ENCODE results near the gene CASZ1. TPM values are rescaled to one million over a fixed set of nuclear protein-coding genes. Genes with fewer than 3 reads are reported as not detected.

Gene CASZ1
- total and polyA plus RNA-seq, 9 of the 15 experiments (the other 6 are each of a cell fraction or from before 2014, with no cell fraction given), result 0.01 to 4.0 (median 0.76) TPM; not detected in 1

DNA sequence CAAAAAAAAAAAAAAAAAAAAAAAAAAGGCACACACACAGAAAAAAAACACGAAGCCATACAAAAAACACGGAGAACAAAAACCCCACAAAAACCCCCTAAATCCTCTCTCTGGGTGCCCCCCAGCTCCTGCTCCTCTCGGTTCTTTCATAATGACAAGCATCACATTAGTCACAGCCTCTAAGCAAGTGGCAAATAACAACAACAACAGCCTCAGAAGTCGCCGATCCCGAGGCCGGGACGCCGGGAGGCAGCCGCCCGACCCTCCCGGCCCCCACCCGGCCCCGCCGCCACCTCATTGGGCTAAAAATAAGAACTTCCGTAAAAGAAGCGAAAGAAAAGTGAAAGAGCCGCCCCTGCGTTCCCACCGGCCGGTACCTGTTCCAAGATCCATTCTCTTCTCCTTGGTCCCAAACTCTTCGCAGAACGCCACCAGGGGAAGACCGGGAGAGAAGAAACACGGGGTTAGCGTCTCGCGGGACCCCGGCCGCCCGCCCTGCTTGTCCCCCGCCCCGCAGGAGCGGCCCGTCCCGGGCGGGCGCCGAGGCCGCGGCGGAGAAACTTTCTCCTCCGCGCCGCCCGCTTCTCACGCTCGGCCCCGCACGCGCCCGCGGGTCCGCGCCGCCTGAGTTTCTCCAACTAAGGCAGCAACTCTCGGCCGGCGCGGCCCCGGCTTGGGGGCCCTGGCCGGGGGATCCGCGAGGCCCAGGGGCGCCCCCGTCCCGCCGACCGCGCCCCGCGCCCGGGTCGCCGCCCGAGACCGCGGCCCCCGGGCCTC, 102.8 kb downstream of the CASZ1 start:
- no peaks in the 10 kb centered on the region for H3K9me1 ChIP-seq (ENCODE audit: control insufficient read depth, insufficient read depth, low read length)
- CTCF ChIA-PET (ENCODE audit: low intra/inter-chr PET ratio), result no interaction called here
- in situ Hi-C loops (cut with MboI), result no loop called here
- 1% methylated on average over 48 of the region's 79 CpGs for WGBS (ENCODE audit: insufficient coverage, low coverage, missing lambda C conversion rate)
- peaks cover 28 to 30% of the 10 kb centered on the region in 2 experiments; a peak in 4 of 5 replicates for H3K27me3 ChIP-seq (ENCODE audit: control insufficient read depth in 2 of 2, insufficient read depth in 2 of 2, low read length in 2 of 2)
- peak overlapping the region; percentile 56 for H3K4me3 ChIP-seq
- H2AFZ ChIP-seq (ENCODE audit: low read depth, low read length), result peak overlapping the region; percentile 84
- POLR2A ChIA-PET, result no interaction called here
- no peaks in the 10 kb centered on the region for H3K36me3 ChIP-seq (ENCODE audit: control insufficient read depth, insufficient read depth, low read length)
- BruUV-seq (replicated peaks), result no TSS peak
- H3K27ac ChIP-seq (ENCODE audit: extremely low read depth, low read depth, low read length), result no peak overlapping the region
- H3K4me1 ChIP-seq (replicated peaks in 1 of 2; ENCODE audit: control insufficient read depth in 2 of 2, insufficient read depth in 2 of 2, low read length in 2 of 2), result peaks cover 3 to 49% of the 10 kb centered on the region in 2 experiments; a peak in 3 of 5 replicates
- ATAC-seq, result peak; percentile 34
- FAIRE-seq, result peak; percentile 35
- H3K4me2 ChIP-seq (ENCODE audit: insufficient read depth, low read length), result peak overlapping the region; percentile 68; the same call in 1 of the 2 replicates
- DNase-seq (ENCODE audit: extremely low read depth in 1 of 4, low spot score in 3 of 4), result peak; percentile 55 to 67 (median 60)
- peaks cover 16% of the 10 kb centered on the region; the same call in 1 of the 2 replicates for H4K20me1 ChIP-seq (replicated peaks; ENCODE audit: control insufficient read depth, insufficient read depth, low read length)
- no peaks in the 10 kb centered on the region for H3K9me3 ChIP-seq (replicated peaks; ENCODE audit: control insufficient read depth, insufficient read depth, low read depth, low read length)
- H3K79me2 ChIP-seq (ENCODE audit: control insufficient read depth, insufficient read depth, low read length), result no peaks in the 10 kb centered on the region
- peak overlapping the region; percentile 30 to 87; a peak in 3 of 4 replicates for H3K9ac ChIP-seq (ENCODE audit: insufficient read depth in 1 of 2, low read depth in 2 of 2, low read length in 2 of 2)
- intact Hi-C loops (cut with micrococcal nuclease), result loop anchor here (10.0 kb wide), 1 partner anchor 171 kb away; no protein-coding TSS in a partner anchor
- no peak for TF ChIP-seq CREB1 (IDR thresholded peaks at IDR 0.05)
- no peak for TF ChIP-seq CREB1 (CRISPR knock-in tag; IDR thresholded peaks at IDR 0.05)
- TF ChIP-seq IFI16 (CRISPR knock-in tag; IDR thresholded peaks at IDR 0.05), result no peak
- peak; percentile 14 for TF ChIP-seq SAP30 (IDR thresholded peaks at IDR 0.05; ENCODE audit: borderline replicate concordance, insufficient read depth, low read depth, low read length, poor library complexity, severe bottlenecking)
- peak; percentile 92 for TF ChIP-seq CTBP1 (IDR thresholded peaks at IDR 0.05; ENCODE audit: borderline replicate concordance)
- TF ChIP-seq ZNF785 (CRISPR knock-in tag; IDR thresholded peaks at IDR 0.05), result no peak
- TF ChIP-seq ZNF239 (CRISPR knock-in tag; IDR thresholded peaks at IDR 0.05), result no peak
- no peak for TF ChIP-seq ZNF586 (CRISPR knock-in tag; conservative IDR thresholded peaks at IDR 0.05)
- 0 out of 2 replicates have a peak, but pooled peaks have one; percentile 37 for TF ChIP-seq SMAD4 (CRISPR knock-in tag; conservative IDR thresholded peaks at IDR 0.05)
- TF ChIP-seq POLR2G (IDR thresholded peaks at IDR 0.05; ENCODE audit: low read depth, low read length), result peak; percentile 51; the same call in 1 of the 2 replicates
- TF ChIP-seq RBBP5 (IDR thresholded peaks at IDR 0.05; ENCODE audit: borderline replicate concordance, insufficient read depth, low read length, poor library complexity, severe bottlenecking), result peak; percentile 48
- TF ChIP-seq, protein P1, sequence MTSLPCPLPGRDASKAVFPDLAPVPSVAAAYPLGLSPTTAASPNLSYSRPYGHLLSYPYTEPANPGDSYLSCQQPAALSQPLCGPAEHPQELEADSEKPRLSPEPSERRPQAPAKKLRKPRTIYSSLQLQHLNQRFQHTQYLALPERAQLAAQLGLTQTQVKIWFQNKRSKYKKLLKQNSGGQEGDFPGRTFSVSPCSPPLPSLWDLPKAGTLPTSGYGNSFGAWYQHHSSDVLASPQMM (CRISPR knock-in tag; IDR thresholded peaks at IDR 0.05), result no peak
- TF ChIP-seq ZNF146 (CRISPR knock-in tag; IDR thresholded peaks at IDR 0.05; ENCODE audit: unreplicated experiment), result no peak
